Kidney (tissue), 14 donors: ENCODE data around the gene KCND1. TPM values are rescaled to one million over a fixed set of nuclear protein-coding genes. Genes with fewer than 3 reads are reported as not detected.
A peak's percentile ranks its signal among the peaks of the same experiment; 100 is the strongest.

Source experiments
- DNase-seq, 5 donors: peaks; one replicate each; pipeline ENCODE4 v3.0.0-alpha.2; 2013 to 2020
- FAIRE-seq: peaks from 2 replicates; lab custom pipeline; 2012; peaks lifted over from hg19 to GRCh38; lab: Jason Lieb, UNC
- H3K27ac ChIP-seq, 2 donors: one replicate each; pipeline ENCODE4 v1.7.0; 2013; ENCODE audit warnings: low read depth in 2 of 2, low read length in 2 of 2, inconsistent platforms in 1 of 2
- H3K27me3 ChIP-seq: one replicate; pipeline ENCODE4 v1.7.1; 2013; ENCODE audit warnings: low read length, inconsistent platforms; ENCODE audit not compliant: control insufficient read depth, insufficient read depth
- H3K36me3 ChIP-seq, 3 donors: one replicate each; pipeline versions ENCODE4 v1.7.0 to v1.7.1; 2013; ENCODE audit warnings: low read length in 3 of 3, control low read depth in 1 of 3, inconsistent platforms in 1 of 3; ENCODE audit not compliant: insufficient read depth in 3 of 3, control insufficient read depth in 2 of 3
- H3K4me1 ChIP-seq, 3 donors: one replicate each; pipeline versions ENCODE4 v1.7.0 to v1.7.1; 2013; ENCODE audit warnings: low read length in 3 of 3, inconsistent platforms in 1 of 3, low read depth in 1 of 3; ENCODE audit not compliant: control insufficient read depth in 2 of 3, insufficient read depth in 2 of 3
- H3K4me3 ChIP-seq, 3 donors: one replicate each; pipeline versions ENCODE4 v1.7.0 to v1.8.1; 2013; ENCODE audit warnings: low read length in 3 of 3, control low read depth in 1 of 3, inconsistent platforms in 1 of 3
- H3K9ac ChIP-seq, 3 donors: one replicate each; pipeline versions ENCODE4 v1.7.0 to v1.7.1; 2013; ENCODE audit warnings: low read length in 3 of 3, control low read depth in 1 of 3, inconsistent platforms in 1 of 3
- H3K9me3 ChIP-seq, 3 donors: one replicate each; pipeline versions ENCODE4 v1.7.0 to v1.7.1; 2013; ENCODE audit warnings: low read length in 3 of 3, control low read depth in 1 of 3, inconsistent platforms in 1 of 3; ENCODE audit not compliant: control insufficient read depth in 2 of 3, insufficient read depth in 1 of 3
- intact Hi-C: fragments of 100-400 bp; cut with DNase I; formaldehyde crosslinking; loops from one replicate; pipeline ENCODE4 v1.11.1; 2022
- polyA plus RNA-seq: library from polyadenylated mRNA; stranded (reverse); fragments of 350-450 nt; fragmentation: Illumina TruSeq; extraction: RNeasy Lipid Tissue Mini Kit (QIAGEN cat#74804); gene quantifications from one replicate; pipeline ENCODE4 v1.2.3, GENCODE V29; 2014; ENCODE audit warnings: low read depth, low replicate concordance; ENCODE audit not compliant: insufficient read depth
- total RNA-seq: library from RNA; stranded (reverse); fragmentation: NEBNext Ultra II Directional; extraction: Animal tissue kit (Norgen Biotek cat#: 25700); gene quantifications from one replicate; pipeline ENCODE4 v1.2.1, GENCODE V29; 2021
- TF ChIP-seq, protein P1 (sequence below): IDR thresholded peaks from 3 replicates; pipeline ENCODE4 v1.5.1; 2012; ENCODE audit warnings: mild to moderate bottlenecking, moderate library complexity, borderline replicate concordance; ENCODE audit not compliant: insufficient read depth; ENCODE audit errors: extremely low read depth
- donor health status: control.
- donor health status: control.
- donor health status: control.
- donor health status: control.
- donor health status: control.
- donor health status: DM: yes; HTN: yes; CAD: no.
- donor health status: Normal renal cell carcinoma (clear cell type).

Gene KCND1
- total and polyA plus RNA-seq, 2 donors from 2014 or later: 0.92 to 2.2 TPM

DNA sequence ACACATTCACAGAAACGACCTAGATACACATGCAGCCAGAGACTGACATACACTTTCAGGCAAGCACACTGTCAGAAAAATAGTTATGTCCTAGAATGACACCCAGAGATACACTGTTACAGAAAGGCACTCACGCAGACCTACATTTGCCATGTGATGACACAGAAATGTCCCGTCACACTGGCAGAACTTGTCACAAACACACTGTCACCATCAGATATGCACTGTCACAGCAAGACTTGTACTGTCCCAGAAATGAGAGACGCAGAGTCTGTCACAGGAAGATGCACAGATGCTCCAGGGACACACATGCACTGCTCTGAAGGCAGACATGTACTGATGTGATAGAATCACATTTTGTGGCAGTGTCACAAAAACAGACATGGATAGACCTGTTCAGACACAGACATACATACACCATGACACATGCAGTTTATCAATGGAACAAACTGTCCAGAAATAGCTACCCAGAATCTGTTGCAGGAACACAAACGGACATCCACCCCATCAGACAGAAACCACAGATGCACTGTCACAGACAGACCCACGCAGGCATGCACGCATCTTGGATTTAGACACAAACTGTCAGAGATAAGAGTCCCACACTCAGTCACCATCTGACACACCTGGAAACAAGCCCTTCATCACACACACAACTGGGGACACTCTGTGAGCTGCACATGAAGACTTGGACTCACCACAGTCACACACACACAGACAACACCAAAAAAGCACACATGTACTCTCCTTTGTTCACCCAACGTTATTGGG lies 51.5 kb downstream of the KCND1 start:
- peaks cover 0 to 15% (median 0%) of the 10 kb centered on the region in 3 donors for H3K4me1 ChIP-seq
- peaks cover 0 to 7% (median 0%) of the 10 kb centered on the region in 3 donors for H3K36me3 ChIP-seq
- FAIRE-seq (no peak), DNase-seq (peak in 1 of 5 donors; percentile 20)
- peak overlapping the region in 1 of 3 donors; percentile 53 for H3K4me3 ChIP-seq
- TF ChIP-seq, protein P1, sequence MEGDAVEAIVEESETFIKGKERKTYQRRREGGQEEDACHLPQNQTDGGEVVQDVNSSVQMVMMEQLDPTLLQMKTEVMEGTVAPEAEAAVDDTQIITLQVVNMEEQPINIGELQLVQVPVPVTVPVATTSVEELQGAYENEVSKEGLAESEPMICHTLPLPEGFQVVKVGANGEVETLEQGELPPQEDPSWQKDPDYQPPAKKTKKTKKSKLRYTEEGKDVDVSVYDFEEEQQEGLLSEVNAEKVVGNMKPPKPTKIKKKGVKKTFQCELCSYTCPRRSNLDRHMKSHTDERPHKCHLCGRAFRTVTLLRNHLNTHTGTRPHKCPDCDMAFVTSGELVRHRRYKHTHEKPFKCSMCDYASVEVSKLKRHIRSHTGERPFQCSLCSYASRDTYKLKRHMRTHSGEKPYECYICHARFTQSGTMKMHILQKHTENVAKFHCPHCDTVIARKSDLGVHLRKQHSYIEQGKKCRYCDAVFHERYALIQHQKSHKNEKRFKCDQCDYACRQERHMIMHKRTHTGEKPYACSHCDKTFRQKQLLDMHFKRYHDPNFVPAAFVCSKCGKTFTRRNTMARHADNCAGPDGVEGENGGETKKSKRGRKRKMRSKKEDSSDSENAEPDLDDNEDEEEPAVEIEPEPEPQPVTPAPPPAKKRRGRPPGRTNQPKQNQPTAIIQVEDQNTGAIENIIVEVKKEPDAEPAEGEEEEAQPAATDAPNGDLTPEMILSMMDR: no peak
- H3K27me3 ChIP-seq: no peaks in the 10 kb centered on the region
- H3K9me3 ChIP-seq: no peaks in the 10 kb centered on the region
- no peak overlapping the region for H3K9ac ChIP-seq
- H3K27ac ChIP-seq: no peak overlapping the region
- intact Hi-C loops: no loop called here

DNA sequence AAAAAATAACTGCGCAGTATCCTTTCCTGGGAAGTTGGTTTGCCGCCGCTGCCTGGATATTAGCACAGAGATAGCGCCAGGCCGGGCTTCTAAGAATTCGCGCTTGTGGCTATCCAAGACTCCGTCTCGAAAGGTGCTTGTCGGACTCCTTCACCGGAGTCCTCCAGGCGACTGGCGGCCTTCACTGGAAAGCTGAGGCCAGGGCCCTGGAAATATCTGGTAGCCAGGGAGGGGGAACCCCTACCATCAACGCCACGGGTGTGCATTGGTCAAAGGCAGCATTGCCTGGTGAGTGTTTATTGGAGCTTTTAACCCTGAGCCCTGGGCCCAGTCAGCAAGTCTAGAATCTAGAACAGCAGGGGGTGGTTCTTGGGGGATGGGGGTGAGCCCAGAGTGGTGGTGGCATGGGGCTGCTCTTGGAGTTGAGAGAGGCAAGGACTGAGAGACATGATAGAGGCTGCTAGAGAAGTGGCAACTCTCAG lies 52.2 kb downstream of the KCND1 start:
- DNase-seq (peak in 1 of 5 donors; percentile 75), FAIRE-seq (no peak)
- peak overlapping the region in 2 of 3 donors; percentile 16 to 26 for H3K9ac ChIP-seq
- TF ChIP-seq, protein P1: no peak
- no peaks in the 10 kb centered on the region for H3K9me3 ChIP-seq
- H3K4me1 ChIP-seq: peaks cover 0 to 15% (median 0%) of the 10 kb centered on the region in 3 donors
- peak overlapping the region in 1 of 2 donors; percentile 60 for H3K27ac ChIP-seq
- no peaks in the 10 kb centered on the region for H3K27me3 ChIP-seq
- intact Hi-C loops: no loop called here
- peaks cover 0 to 7% (median 0%) of the 10 kb centered on the region in 3 donors for H3K36me3 ChIP-seq
- H3K4me3 ChIP-seq: peak overlapping the region; percentile 30 to 53 (median 42)

DNA sequence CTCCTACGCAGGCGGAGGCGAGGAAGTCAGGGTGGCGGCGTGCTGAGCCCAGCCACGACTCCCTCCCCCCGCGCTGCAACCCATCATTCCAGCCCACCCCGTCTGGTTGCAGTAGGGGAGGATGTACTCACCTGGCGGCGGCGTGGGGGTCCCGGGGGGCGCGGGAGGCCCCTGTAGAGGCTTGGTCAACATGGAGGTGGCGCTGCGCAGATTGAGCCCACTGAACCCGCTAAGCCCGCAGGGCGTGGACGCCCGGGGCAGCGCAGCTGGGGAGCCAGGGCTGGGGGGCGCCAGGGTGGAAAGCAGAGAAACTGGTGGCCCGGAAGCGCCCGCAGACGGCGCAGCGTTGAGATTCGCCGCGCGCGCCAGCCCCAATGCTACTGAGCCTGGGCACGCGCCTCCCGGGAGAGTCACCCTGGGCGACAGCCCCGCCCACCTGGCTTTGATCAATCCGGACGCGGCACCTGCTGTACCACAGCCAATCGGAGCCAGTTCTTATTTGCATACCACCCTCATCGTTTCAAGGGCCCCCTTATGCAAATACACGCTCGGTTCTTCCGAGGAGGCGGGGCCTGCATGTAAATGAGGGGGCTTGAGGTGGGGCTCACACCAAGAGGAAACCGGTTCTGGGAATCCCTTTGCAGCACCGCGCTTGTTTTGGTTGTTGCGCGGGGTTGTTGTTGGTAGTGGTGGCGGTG lies 52.9 kb downstream of the KCND1 start, which contains the start of gene PIM2:
Gene PIM2, minus strand, starts transcription at position 382 of the 698 bp plus-strand sequence. Its CDS starts 190 bp downstream, at position 192.
- TF ChIP-seq, protein P1: no peak
- Histone ChIP-seq H3K9me3 (no peaks in the 10 kb centered on the region), H3K36me3 (peaks cover 0 to 5% (median 0%) of the 10 kb centered on the region in 3 donors), H3K9ac (peak within 1 kb of the TSS in 2 of 3 donors; percentile 16 to 58), H3K4me3 (peak within 1 kb of the TSS; percentile 30 to 53 (median 52)), H3K27me3 (no peaks in the 10 kb centered on the region), H3K27ac (peak within 1 kb of the TSS in 1 of 2 donors; percentile 84), H3K4me1 (peaks cover 0 to 15% (median 0%) of the 10 kb centered on the region in 3 donors)
- DNase-seq: peak; percentile 94 to 96 (median 94)
- intact Hi-C loops: no loop called here
- FAIRE-seq: peak; percentile 97
